Measurements from ENCODE around the gene GABARAP. TPM values are rescaled to one million over a fixed set of nuclear protein-coding genes. Genes with fewer than 3 reads are reported as not detected.

The GABARAP gene
- polyA plus RNA-seq, 1 donor (not counting 4 experiments of a cell fraction or from before 2014, with no cell fraction given), result 271 TPM

DNA sequence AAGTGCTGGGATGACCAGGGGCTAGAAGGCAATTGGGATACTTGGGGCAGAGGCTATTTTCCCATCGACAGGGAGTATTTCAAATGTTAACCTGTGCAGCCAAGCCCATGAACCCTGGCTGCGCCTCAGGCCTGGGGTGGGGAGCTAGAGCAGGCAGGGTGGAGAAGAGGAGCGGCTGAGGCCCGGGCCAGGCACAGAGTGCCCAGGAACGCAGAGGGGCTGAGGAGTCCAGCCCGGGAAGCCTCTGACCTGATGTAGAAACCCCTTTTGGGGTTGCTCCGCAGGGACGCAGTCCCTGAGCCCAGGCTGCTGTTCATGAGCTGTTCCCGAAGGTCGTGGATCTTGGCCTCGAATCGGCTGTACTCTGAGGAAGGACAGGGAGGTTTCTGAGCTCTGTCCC is 46.3 kb downstream of the GABARAP start:
- no peak overlapping the region for H2AFZ ChIP-seq (ENCODE audit: control insufficient read depth, low read length)
- no peak overlapping the region for H3K27ac ChIP-seq (ENCODE audit: control insufficient read depth, insufficient read depth, low read length)
- no peaks in the 10 kb centered on the region for H3K9me3 ChIP-seq (ENCODE audit: control insufficient read depth, low read depth, low read length)
- no peak overlapping the region for H3K9ac ChIP-seq (ENCODE audit: control insufficient read depth, extremely low read depth, insufficient read depth, low read length)
- DNase-seq (ENCODE audit: low read depth, low spot score) (no peak), FAIRE-seq (no peak)
- no peaks in the 10 kb centered on the region for H4K20me1 ChIP-seq (ENCODE audit: control insufficient read depth, extremely low read depth, insufficient read depth, low read length)
- no peaks in the 10 kb centered on the region for H3K27me3 ChIP-seq (ENCODE audit: control insufficient read depth, extremely low read depth, insufficient read depth, low read length)
- H3K4me1 ChIP-seq (ENCODE audit: control insufficient read depth, extremely low read depth, insufficient read depth, low read length), result no peaks in the 10 kb centered on the region
- peaks cover 0 to 2% of the 10 kb centered on the region in 2 experiments for H3K36me3 ChIP-seq (ENCODE audit: control insufficient read depth in 2 of 2, extremely low read depth in 1 of 2, insufficient read depth in 2 of 2, low read length in 2 of 2)
- dilution Hi-C loops (cut with MboI; ENCODE audit: extremely low pct_ligation_motif_present, low sequenced_read_pairs), result no loop called here
- H3K79me2 ChIP-seq (ENCODE audit: control insufficient read depth, insufficient read depth, low read length), result no peaks in the 10 kb centered on the region
- no peak overlapping the region for H3K4me3 ChIP-seq (ENCODE audit: control insufficient read depth in 2 of 3, extremely low read depth in 1 of 3, insufficient read depth in 2 of 3, low read depth in 1 of 3, low read length in 3 of 3)
- no peaks in the 10 kb centered on the region for H3K9me1 ChIP-seq (ENCODE audit: control insufficient read depth, extremely low read depth, insufficient read depth, low read length)
- no peak for TF ChIP-seq EZH2 (IDR thresholded peaks at IDR 0.05; ENCODE audit: low read length)
- no peak overlapping the region for H3K4me2 ChIP-seq (ENCODE audit: control insufficient read depth, extremely low read depth, insufficient read depth, low read depth, low read length)

DNA sequence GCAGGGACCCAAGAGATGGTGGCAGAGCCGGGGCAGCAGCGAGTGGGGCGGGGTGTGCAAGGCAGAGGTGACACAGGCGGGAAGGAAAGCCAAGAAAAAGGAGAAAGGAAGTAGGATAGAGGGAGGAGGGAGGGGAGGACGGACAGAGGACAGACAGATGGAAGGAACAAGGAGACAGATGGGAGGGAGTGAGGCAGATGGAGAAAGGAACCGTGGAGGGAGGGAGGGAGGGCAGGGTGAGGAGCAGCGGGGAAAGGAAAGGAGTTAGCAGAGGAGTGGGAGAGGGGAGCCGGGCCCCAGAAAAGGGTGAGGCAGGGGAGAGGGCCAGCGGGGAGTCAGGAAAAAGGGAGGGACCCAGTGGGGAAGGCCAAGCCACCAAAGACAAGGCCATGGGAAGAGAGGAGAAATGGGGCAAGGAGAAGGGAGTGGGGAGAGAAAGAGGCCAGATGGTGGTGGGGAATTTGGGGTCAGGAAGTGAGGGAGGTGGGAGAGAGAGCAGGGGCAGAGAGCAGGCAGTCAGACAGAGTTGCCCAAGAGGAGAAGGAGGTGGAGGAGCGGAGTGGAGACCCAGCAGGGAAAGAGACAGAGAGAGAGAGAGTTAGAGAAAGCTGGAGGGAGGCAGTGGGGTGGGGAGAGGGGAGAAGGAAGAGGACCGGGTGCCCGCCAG is 49.8 kb downstream of the GABARAP start:
- Histone ChIP-seq H3K36me3 (ENCODE audit: control insufficient read depth in 2 of 2, extremely low read depth in 1 of 2, insufficient read depth in 2 of 2, low read length in 2 of 2) (peaks cover 0 to 2% of the 10 kb centered on the region in 2 experiments), H3K9ac (ENCODE audit: control insufficient read depth, extremely low read depth, insufficient read depth, low read length) (no peak overlapping the region), H3K4me1 (ENCODE audit: control insufficient read depth, extremely low read depth, insufficient read depth, low read length) (no peaks in the 10 kb centered on the region), H3K27ac (ENCODE audit: control insufficient read depth, insufficient read depth, low read length) (no peak overlapping the region), H4K20me1 (ENCODE audit: control insufficient read depth, extremely low read depth, insufficient read depth, low read length) (no peaks in the 10 kb centered on the region), H3K9me3 (ENCODE audit: control insufficient read depth, low read depth, low read length) (no peaks in the 10 kb centered on the region), H2AFZ (ENCODE audit: control insufficient read depth, low read length) (no peak overlapping the region), H3K4me2 (ENCODE audit: control insufficient read depth, extremely low read depth, insufficient read depth, low read depth, low read length) (no peak overlapping the region), H3K9me1 (ENCODE audit: control insufficient read depth, extremely low read depth, insufficient read depth, low read length) (no peaks in the 10 kb centered on the region), H3K79me2 (ENCODE audit: control insufficient read depth, insufficient read depth, low read length) (no peaks in the 10 kb centered on the region), H3K4me3 (ENCODE audit: control insufficient read depth in 2 of 3, extremely low read depth in 1 of 3, insufficient read depth in 2 of 3, low read depth in 1 of 3, low read length in 3 of 3) (no peak overlapping the region), H3K27me3 (ENCODE audit: control insufficient read depth, extremely low read depth, insufficient read depth, low read length) (no peaks in the 10 kb centered on the region)
- DNase-seq (ENCODE audit: low read depth, low spot score) (no peak), FAIRE-seq (no peak)
- TF ChIP-seq, protein P1, sequence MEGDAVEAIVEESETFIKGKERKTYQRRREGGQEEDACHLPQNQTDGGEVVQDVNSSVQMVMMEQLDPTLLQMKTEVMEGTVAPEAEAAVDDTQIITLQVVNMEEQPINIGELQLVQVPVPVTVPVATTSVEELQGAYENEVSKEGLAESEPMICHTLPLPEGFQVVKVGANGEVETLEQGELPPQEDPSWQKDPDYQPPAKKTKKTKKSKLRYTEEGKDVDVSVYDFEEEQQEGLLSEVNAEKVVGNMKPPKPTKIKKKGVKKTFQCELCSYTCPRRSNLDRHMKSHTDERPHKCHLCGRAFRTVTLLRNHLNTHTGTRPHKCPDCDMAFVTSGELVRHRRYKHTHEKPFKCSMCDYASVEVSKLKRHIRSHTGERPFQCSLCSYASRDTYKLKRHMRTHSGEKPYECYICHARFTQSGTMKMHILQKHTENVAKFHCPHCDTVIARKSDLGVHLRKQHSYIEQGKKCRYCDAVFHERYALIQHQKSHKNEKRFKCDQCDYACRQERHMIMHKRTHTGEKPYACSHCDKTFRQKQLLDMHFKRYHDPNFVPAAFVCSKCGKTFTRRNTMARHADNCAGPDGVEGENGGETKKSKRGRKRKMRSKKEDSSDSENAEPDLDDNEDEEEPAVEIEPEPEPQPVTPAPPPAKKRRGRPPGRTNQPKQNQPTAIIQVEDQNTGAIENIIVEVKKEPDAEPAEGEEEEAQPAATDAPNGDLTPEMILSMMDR (optimal IDR thresholded peaks at IDR 0.05 in 1 of 3, IDR thresholded peaks at IDR 0.05 in 1 of 3, conservative IDR thresholded peaks at IDR 0.05 in 1 of 3; ENCODE audit: extremely low read depth in 1 of 3, insufficient read depth in 2 of 3, low read length in 3 of 3), result no peak
- no peak for TF ChIP-seq EZH2 (IDR thresholded peaks at IDR 0.05; ENCODE audit: low read length)
- dilution Hi-C loops (cut with MboI; ENCODE audit: extremely low pct_ligation_motif_present, low sequenced_read_pairs), result no loop called here
